Measurements from ENCODE around the gene FGGY. TPM values are rescaled to one million over a fixed set of nuclear protein-coding genes. Genes with fewer than 3 reads are reported as not detected.
"Not testable (repeated sequence)": the region's sequence is repeated elsewhere in the genome, so short reads cannot be mapped to it uniquely, and the experiment has no call there.

Gene FGGY
- total and polyA plus RNA-seq, 2 donors = 16.6 to 36.9 TPM

DNA sequence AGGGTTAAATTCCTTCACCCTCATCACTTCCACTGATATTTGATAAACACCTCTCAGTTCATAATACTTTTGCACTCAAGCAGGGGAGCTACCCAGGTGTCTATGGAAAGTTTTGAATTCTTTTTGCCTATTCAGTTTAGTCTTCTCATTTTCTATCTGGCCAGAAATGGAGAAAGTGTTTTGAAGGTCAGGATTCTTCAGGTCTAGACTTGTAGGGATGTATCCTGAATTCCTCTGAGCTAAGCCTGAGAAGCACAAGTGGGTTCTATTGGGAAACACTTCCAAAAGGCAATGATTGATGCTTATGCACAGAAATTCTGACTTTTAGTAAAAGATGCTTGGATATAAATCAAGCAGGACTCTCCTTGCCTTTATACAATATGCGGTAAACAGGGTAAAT lies 300.1 kb downstream of the FGGY start:
- WGBS = 83% methylated on average over 1 of the region's 1 CpG

DNA sequence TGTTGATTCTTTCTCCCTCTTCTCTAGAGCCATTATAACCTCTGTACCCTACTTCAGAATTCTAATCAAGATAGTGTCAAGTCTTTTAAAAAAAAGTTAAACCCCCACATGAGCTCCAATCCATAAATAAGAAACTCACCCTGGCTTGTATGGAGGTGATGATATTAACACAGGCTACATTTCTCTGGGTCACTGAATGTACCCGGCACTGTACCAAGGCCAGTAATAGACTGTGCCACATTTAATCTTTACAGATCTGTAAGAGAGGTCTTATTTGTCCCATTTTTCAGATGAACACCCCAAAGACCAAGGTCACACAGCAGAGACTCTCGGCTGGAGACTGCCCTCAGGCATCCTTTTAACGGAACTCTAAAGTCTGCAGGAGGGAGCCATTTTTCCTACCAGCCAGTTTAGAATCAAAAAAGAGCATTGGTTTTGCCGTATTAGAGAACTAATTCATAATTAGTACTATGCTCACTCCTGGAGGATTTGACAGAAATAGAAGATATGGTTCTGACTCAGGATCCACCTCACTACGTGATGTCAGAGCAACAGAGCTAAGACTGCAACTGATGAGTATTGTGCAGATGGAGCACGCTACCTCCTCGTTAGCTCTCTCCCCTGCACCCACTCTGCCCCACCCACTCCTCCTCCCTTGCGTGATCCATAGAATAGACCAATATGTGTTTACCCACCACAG lies 300.7 kb downstream of the FGGY start:
- Histone ChIP-seq H3K27ac (ENCODE audit: low read depth) (no peak overlapping the region), H3K4me1 (ENCODE audit: insufficient read depth) (no peaks in the 10 kb centered on the region)
- no peak for DNase-seq (ENCODE audit: extremely low spot score)

More for the DNA sequence above, 300.1 kb downstream of the FGGY start:
- Histone ChIP-seq H3K4me1 (ENCODE audit: insufficient read depth) (no peaks in the 10 kb centered on the region), H3K36me3 (ENCODE audit: insufficient read depth) (no peaks in the 10 kb centered on the region), H3K27ac (ENCODE audit: low read depth) (peak overlapping the region; percentile 77), H3K4me3 (ENCODE audit: low read depth, low read length) (no peak overlapping the region)
- no peak for DNase-seq (ENCODE audit: extremely low spot score)

GRCh38 chr1:59598120-59598440 lies 301.2 kb downstream of the FGGY start:
- H3K4me1 ChIP-seq (ENCODE audit: insufficient read depth) = no peaks in the 10 kb centered on the region

More for the DNA sequence above, 300.7 kb downstream of the FGGY start:
- 85% methylated on average over 8 of the region's 8 CpGs for WGBS
- no peaks in the 10 kb centered on the region for H3K36me3 ChIP-seq (ENCODE audit: insufficient read depth)
- H3K4me3 ChIP-seq (ENCODE audit: low read depth, low read length) = no peak overlapping the region

GRCh38 chr1:59601041-59601441 lies 304.1 kb downstream of the FGGY start:
- 60% methylated on average over 11 of the region's 11 CpGs for WGBS
- no peak overlapping the region for H3K4me3 ChIP-seq (ENCODE audit: low read depth, low read length)

More at GRCh38 chr1:59598120-59598440, 301.2 kb downstream of the FGGY start:
- Histone ChIP-seq H3K4me3 (ENCODE audit: low read depth, low read length) (no peak overlapping the region), H3K36me3 (ENCODE audit: insufficient read depth) (no peaks in the 10 kb centered on the region), H3K27ac (ENCODE audit: low read depth) (no peak overlapping the region)
- DNase-seq (ENCODE audit: extremely low spot score) = no peak

GRCh38 chr1:59601811-59602210 lies 304.9 kb downstream of the FGGY start:
- H3K4me1 ChIP-seq (ENCODE audit: insufficient read depth) = no peaks in the 10 kb centered on the region
- H3K36me3 ChIP-seq (ENCODE audit: insufficient read depth) = no peaks in the 10 kb centered on the region
- DNase-seq (ENCODE audit: extremely low spot score) = no peak
- no peak overlapping the region for H3K27ac ChIP-seq (ENCODE audit: low read depth)
- no peak overlapping the region for H3K4me3 ChIP-seq (ENCODE audit: low read depth, low read length)

More at GRCh38 chr1:59601041-59601441, 304.1 kb downstream of the FGGY start:
- H3K4me1 ChIP-seq (ENCODE audit: insufficient read depth) = no peaks in the 10 kb centered on the region
- no peaks in the 10 kb centered on the region for H3K36me3 ChIP-seq (ENCODE audit: insufficient read depth)
- H3K27ac ChIP-seq (ENCODE audit: low read depth) = no peak overlapping the region
- DNase-seq (ENCODE audit: extremely low spot score) = no peak

- no peak for DNase-seq (ENCODE audit: extremely low spot score)
- Histone ChIP-seq H3K4me3 (ENCODE audit: low read depth, low read length) (no peak overlapping the region), H3K4me1 (ENCODE audit: insufficient read depth) (no peaks in the 10 kb centered on the region), H3K36me3 (ENCODE audit: insufficient read depth) (peaks cover 3% of the 10 kb centered on the region), H3K27ac (ENCODE audit: low read depth) (no peak overlapping the region)
These were observed 307.3 kb downstream of the FGGY start for GRCh38 chr1:59604191-59604590.

DNA sequence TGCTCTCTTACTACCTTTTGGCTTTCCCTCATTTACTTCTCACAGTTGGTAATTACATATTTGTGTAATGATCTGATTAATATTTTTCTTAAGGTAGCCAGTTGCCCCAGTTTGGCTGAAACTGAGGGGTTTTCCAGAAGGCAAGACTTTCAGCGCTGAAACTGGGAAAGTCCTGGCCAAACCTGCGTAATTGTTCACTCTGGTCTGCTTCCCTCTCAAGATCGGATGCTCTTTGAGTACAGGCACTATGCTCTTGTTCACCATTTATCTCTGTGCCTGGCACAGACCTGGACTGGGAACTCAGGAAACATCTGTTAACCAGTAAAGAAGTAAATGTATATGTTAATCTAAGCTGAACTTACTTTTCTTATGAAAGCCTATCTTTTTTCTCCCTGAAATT lies 308.3 kb downstream of the FGGY start:
- no peak for DNase-seq (ENCODE audit: extremely low spot score)
- WGBS = 88% methylated on average over 3 of the region's 3 CpGs
- H3K4me3 ChIP-seq (ENCODE audit: low read depth, low read length) = no peak overlapping the region
- H3K4me1 ChIP-seq (ENCODE audit: insufficient read depth) = no peaks in the 10 kb centered on the region
- H3K27ac ChIP-seq (ENCODE audit: low read depth) = no peak overlapping the region
- H3K36me3 ChIP-seq (ENCODE audit: insufficient read depth) = peaks cover 3% of the 10 kb centered on the region

- Histone ChIP-seq H3K27ac (ENCODE audit: low read depth) (no peak overlapping the region), H3K36me3 (ENCODE audit: insufficient read depth) (peaks cover 3% of the 10 kb centered on the region), H3K4me1 (ENCODE audit: insufficient read depth) (no peaks in the 10 kb centered on the region), H3K4me3 (ENCODE audit: low read depth, low read length) (no peak overlapping the region)
- 19% methylated on average over 1 of the region's 1 CpG for WGBS
- DNase-seq (ENCODE audit: extremely low spot score) = no peak
These were observed 308.9 kb downstream of the FGGY start for GRCh38 chr1:59605761-59606160.

- Histone ChIP-seq H3K36me3 (ENCODE audit: insufficient read depth) (peaks cover 3% of the 10 kb centered on the region), H3K27ac (ENCODE audit: low read depth) (no peak overlapping the region), H3K4me3 (ENCODE audit: low read depth, low read length) (no peak overlapping the region), H3K4me1 (ENCODE audit: insufficient read depth) (no peaks in the 10 kb centered on the region)
- no peak for DNase-seq (ENCODE audit: extremely low spot score)
- 92% methylated on average over 1 of the region's 1 CpG for WGBS
These were observed 312.4 kb downstream of the FGGY start for GRCh38 chr1:59609245-59609644.

- not testable (repeated sequence) for H3K36me3 ChIP-seq (ENCODE audit: insufficient read depth); H3K4me3 ChIP-seq (ENCODE audit: low read depth, low read length); DNase-seq (ENCODE audit: extremely low spot score); H3K4me1 ChIP-seq (ENCODE audit: insufficient read depth); H3K27ac ChIP-seq (ENCODE audit: low read depth)
- 97% methylated on average over 13 of the region's 13 CpGs for WGBS
These were observed 313.6 kb downstream of the FGGY start for GRCh38 chr1:59610499-59610898.

GRCh38 chr1:59617434-59617833 lies 320.5 kb downstream of the FGGY start:
- Histone ChIP-seq H3K36me3 (ENCODE audit: insufficient read depth) (peaks cover 3% of the 10 kb centered on the region), H3K27ac (ENCODE audit: low read depth) (no peak overlapping the region), H3K4me1 (ENCODE audit: insufficient read depth) (no peaks in the 10 kb centered on the region), H3K4me3 (ENCODE audit: low read depth, low read length) (no peak overlapping the region)
- no peak for DNase-seq (ENCODE audit: extremely low spot score)
- WGBS = 85% methylated on average over 3 of the region's 3 CpGs

- Histone ChIP-seq H3K36me3 (ENCODE audit: insufficient read depth) (peaks cover 3% of the 10 kb centered on the region), H3K27ac (ENCODE audit: low read depth) (no peak overlapping the region), H3K4me1 (ENCODE audit: insufficient read depth) (no peaks in the 10 kb centered on the region), H3K4me3 (ENCODE audit: low read depth, low read length) (no peak overlapping the region)
- DNase-seq (ENCODE audit: extremely low spot score) = no peak
- WGBS = 98% methylated on average over 2 of the region's 2 CpGs
These were observed 322.7 kb downstream of the FGGY start for GRCh38 chr1:59619557-59619956.

- DNase-seq (ENCODE audit: extremely low spot score) = no peak
- no peaks in the 10 kb centered on the region for H3K36me3 ChIP-seq (ENCODE audit: insufficient read depth)
- H3K4me3 ChIP-seq (ENCODE audit: low read depth, low read length) = no peak overlapping the region
- no peak overlapping the region for H3K27ac ChIP-seq (ENCODE audit: low read depth)
- no peaks in the 10 kb centered on the region for H3K4me1 ChIP-seq (ENCODE audit: insufficient read depth)
These were observed 328.5 kb downstream of the FGGY start for GRCh38 chr1:59625384-59625783.

DNA sequence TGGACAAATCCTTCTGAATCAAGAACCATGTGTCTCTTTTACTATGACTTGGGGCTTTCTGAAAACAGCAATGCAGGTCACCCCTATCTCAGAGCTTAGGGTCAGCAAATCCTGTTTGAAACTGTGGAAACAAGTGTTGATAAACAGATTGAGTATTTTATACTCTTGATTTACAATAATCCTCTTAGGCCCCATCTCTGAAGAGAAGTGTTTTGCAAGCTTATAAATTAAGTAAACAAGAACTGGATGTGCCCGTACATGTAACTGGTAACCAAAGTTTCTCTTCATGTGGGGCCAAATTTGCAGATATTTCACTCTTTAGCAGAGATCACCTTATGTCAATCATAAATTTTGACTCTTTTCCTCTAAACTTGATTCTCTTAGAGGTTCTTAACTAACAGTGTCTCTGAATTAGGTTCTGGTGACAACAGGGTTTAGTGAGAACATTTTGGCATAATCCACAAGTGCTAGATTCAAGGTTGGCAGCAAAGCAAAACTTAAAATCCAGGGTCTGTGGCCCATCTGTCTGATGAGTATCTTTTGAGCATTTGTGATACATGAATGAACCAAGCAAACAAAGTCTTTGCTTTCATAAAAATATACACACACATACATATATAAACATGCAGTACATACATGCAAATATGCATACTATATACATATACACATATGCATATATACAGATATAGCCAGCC lies 334.8 kb downstream of the FGGY start:
- Histone ChIP-seq H3K4me1 (ENCODE audit: insufficient read depth) (no peaks in the 10 kb centered on the region), H3K4me3 (ENCODE audit: low read depth, low read length) (no peak overlapping the region), H3K27ac (ENCODE audit: low read depth) (peak overlapping the region; percentile 60), H3K36me3 (ENCODE audit: insufficient read depth) (no peaks in the 10 kb centered on the region)
- DNase-seq (ENCODE audit: extremely low spot score) = no peak
- WGBS = 34% methylated on average over 1 of the region's 1 CpG
